Peyer's patch (tissue), 4 donors: ENCODE data around the gene IFI27L1.

ENCODE experiments used
- POLR2A ChIP-seq, 2 donors: fragments of 450-650 bp; IDR thresholded peaks; one replicate each; pipeline ENCODE4 v1.5.1; 2017; ENCODE audit warnings: antibody characterized with exemption in 2 of 2, mild to moderate bottlenecking in 2 of 2, moderate library complexity in 2 of 2
- TF ChIP-seq, protein P1 (sequence below), 6 experiments: fragments of 450-650 bp in 4 of 6; fragments of 200-600 bp in 2 of 6; sonication (generic) in 1 of 6; IDR thresholded peaks; one replicate each; pipeline ENCODE4 v1.5.1; 2017 to 2019; ENCODE audit warnings: antibody characterized with exemption in 6 of 6, mild to moderate bottlenecking in 3 of 6, moderate library complexity in 1 of 6

- TF ChIP-seq, protein P1, sequence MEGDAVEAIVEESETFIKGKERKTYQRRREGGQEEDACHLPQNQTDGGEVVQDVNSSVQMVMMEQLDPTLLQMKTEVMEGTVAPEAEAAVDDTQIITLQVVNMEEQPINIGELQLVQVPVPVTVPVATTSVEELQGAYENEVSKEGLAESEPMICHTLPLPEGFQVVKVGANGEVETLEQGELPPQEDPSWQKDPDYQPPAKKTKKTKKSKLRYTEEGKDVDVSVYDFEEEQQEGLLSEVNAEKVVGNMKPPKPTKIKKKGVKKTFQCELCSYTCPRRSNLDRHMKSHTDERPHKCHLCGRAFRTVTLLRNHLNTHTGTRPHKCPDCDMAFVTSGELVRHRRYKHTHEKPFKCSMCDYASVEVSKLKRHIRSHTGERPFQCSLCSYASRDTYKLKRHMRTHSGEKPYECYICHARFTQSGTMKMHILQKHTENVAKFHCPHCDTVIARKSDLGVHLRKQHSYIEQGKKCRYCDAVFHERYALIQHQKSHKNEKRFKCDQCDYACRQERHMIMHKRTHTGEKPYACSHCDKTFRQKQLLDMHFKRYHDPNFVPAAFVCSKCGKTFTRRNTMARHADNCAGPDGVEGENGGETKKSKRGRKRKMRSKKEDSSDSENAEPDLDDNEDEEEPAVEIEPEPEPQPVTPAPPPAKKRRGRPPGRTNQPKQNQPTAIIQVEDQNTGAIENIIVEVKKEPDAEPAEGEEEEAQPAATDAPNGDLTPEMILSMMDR (IDR thresholded peaks at IDR 0.05) = no peak
- no peak for TF ChIP-seq POLR2A (IDR thresholded peaks at IDR 0.05)
These were observed 3.3 kb upstream of the IFI27L1 start for GRCh38 chr14:94077823-94078222.
